ENCODE results near the gene STXBP1. TPM values are rescaled to one million over a fixed set of nuclear protein-coding genes. Genes with fewer than 3 reads are reported as not detected.

STXBP1 gene
- polyA plus RNA-seq, 2 of the 4 experiments (the other 2 are of a cell fraction): 13.3 to 22.6 TPM

GRCh38 chr9:127570533-127571111, 41.5 kb upstream of the STXBP1 start:
- no peak for TF ChIP-seq ZFP36 (IDR thresholded peaks at IDR 0.05; ENCODE audit: borderline replicate concordance, partially characterized antibody)
- no peak for TF ChIP-seq CBX2 (IDR thresholded peaks at IDR 0.05; ENCODE audit: borderline replicate concordance, low read depth)
- TF ChIP-seq CTCF (IDR thresholded peaks at IDR 0.05): no peak
- TF ChIP-seq HDAC2 (IDR thresholded peaks at IDR 0.05): no peak
- WGBS (ENCODE audit: missing lambda C conversion rate): 91% methylated on average over 3 of the region's 3 CpGs
- ATAC-seq (no peak), FAIRE-seq (no peak), DNase-seq (ENCODE audit: low read depth in 1 of 2, low spot score in 1 of 2) (no peak)
- ChIA-PET CTCF (interaction anchor here (1.1 to 32.4 kb wide), 8 partner anchors 9 to 65 kb away, joined by 3 to 821 read pairs (median 4); no protein-coding TSS in a partner anchor), POLR2A (interaction anchor here (1.9 kb wide), 1 partner anchor 8 kb away, joined by 20 read pairs; no protein-coding TSS in a partner anchor)
- H3K27ac ChIP-seq: peak overlapping the region; percentile 92 to 100
- H3K4me3 ChIP-seq: no peak overlapping the region
- H3K9me3 ChIP-seq: no peaks in the 10 kb centered on the region
- peaks cover 75% of the 10 kb centered on the region for H3K4me1 ChIP-seq
- peak overlapping the region; percentile 85 for H3K4me2 ChIP-seq

GRCh38 chr9:127571971-127572370, 40.1 kb upstream of the STXBP1 start:
- no peaks in the 10 kb centered on the region for H3K9me3 ChIP-seq
- ATAC-seq (no peak), DNase-seq (ENCODE audit: low read depth in 1 of 2, low spot score in 1 of 2) (no peak), FAIRE-seq (no peak)
- WGBS (ENCODE audit: missing lambda C conversion rate): 89% methylated on average over 3 of the region's 3 CpGs
- H3K4me1 ChIP-seq: peaks cover 75% of the 10 kb centered on the region
- ChIA-PET CTCF (interaction anchor here (0.6 to 32.4 kb wide), 4 partner anchors 14 to 883 kb away, joined by 3 to 821 read pairs (median 5); no protein-coding TSS in a partner anchor), POLR2A (no interaction called here)
- no peak overlapping the region for H3K4me2 ChIP-seq
- TF ChIP-seq MYC (IDR thresholded peaks at IDR 0.05; ENCODE audit: borderline replicate concordance, low read length): no peak
- TF ChIP-seq MAX (IDR thresholded peaks at IDR 0.05): no peak
- TF ChIP-seq HMGXB4 (CRISPR knock-in tag; IDR thresholded peaks at IDR 0.05; ENCODE audit: borderline replicate concordance): no peak
- no peak for TF ChIP-seq PBX3 (IDR thresholded peaks at IDR 0.05)
- no peak for TF ChIP-seq HES2 (IDR thresholded peaks at IDR 0.05)
- no peak for TF ChIP-seq CBX2 (IDR thresholded peaks at IDR 0.05; ENCODE audit: borderline replicate concordance, low read depth)
- TF ChIP-seq E2F6 (IDR thresholded peaks at IDR 0.05; ENCODE audit: borderline replicate concordance, low read depth): no peak
- no peak for TF ChIP-seq HOXA7 (CRISPR knock-in tag; IDR thresholded peaks at IDR 0.05)
- no peak for TF ChIP-seq RAD21 (conservative IDR thresholded peaks at IDR 0.05 in 1 of 2, IDR thresholded peaks at IDR 0.05 in 1 of 2)
- TF ChIP-seq ZC3H11A (IDR thresholded peaks at IDR 0.05): no peak
- no peak for TF ChIP-seq SREBF2 (IDR thresholded peaks at IDR 0.05)
- TF ChIP-seq BCL3 (IDR thresholded peaks at IDR 0.05): no peak
- no peak for TF ChIP-seq KDM5A (IDR thresholded peaks at IDR 0.05)
- no peak for TF ChIP-seq ELK1 (IDR thresholded peaks at IDR 0.05; ENCODE audit: low read depth, low read length)
- TF ChIP-seq ZFP36 (IDR thresholded peaks at IDR 0.05; ENCODE audit: borderline replicate concordance, partially characterized antibody): no peak
- TF ChIP-seq CBX8 (IDR thresholded peaks at IDR 0.05): no peak
- TF ChIP-seq HDAC2 (IDR thresholded peaks at IDR 0.05): no peak
- TF ChIP-seq KDM1A (IDR thresholded peaks at IDR 0.05; ENCODE audit: low read depth): no peak
- H3K27ac ChIP-seq: peak overlapping the region; percentile 92 to 100; a peak in 5 of 6 replicates
- H3K4me3 ChIP-seq: no peak overlapping the region
